Skeletal muscle cell (primary cell): Measurements from ENCODE around the gene TEX22.

Experiments
- DNase-seq: peaks from one replicate; pipeline ENCODE4 v3.0.0-alpha.2; 2010; ENCODE audit warnings: low read depth
- H3K4me3 ChIP-seq: 2 replicates; pipeline ENCODE4 v1.5.1; 2011; ENCODE audit warnings: low read depth, mild to moderate bottlenecking, control low read depth, low read length, moderate library complexity

The TEX22 gene

GRCh38 chr14:105448706-105449111 is 50.4 kb downstream of the TEX22 start:
- DNase-seq, result no peak
- H3K4me3 ChIP-seq, result no peak overlapping the region

- no peak for DNase-seq
- no peak overlapping the region for H3K4me3 ChIP-seq
Measured at GRCh38 chr14:105449276-105450122, 51.2 kb downstream of the TEX22 start.

GRCh38 chr14:105450123-105450505 is 51.8 kb downstream of the TEX22 start:
- DNase-seq, result no peak
- no peak overlapping the region for H3K4me3 ChIP-seq

- no peak for DNase-seq
- H3K4me3 ChIP-seq, result no peak overlapping the region
Measured at GRCh38 chr14:105450864-105451720, 52.8 kb downstream of the TEX22 start.

GRCh38 chr14:105452963-105453362 is 54.6 kb downstream of the TEX22 start:
- no peak overlapping the region for H3K4me3 ChIP-seq
- no peak for DNase-seq

GRCh38 chr14:105453847-105454246 is 55.5 kb downstream of the TEX22 start:
- H3K4me3 ChIP-seq, result no peak overlapping the region
- DNase-seq, result no peak

- H3K4me3 ChIP-seq, result no peak overlapping the region
- DNase-seq, result no peak
Measured at GRCh38 chr14:105455086-105455640, 56.8 kb downstream of the TEX22 start.

GRCh38 chr14:105455766-105456660 is 57.7 kb downstream of the TEX22 start:
- DNase-seq, result no peak
- no peak overlapping the region for H3K4me3 ChIP-seq

- DNase-seq, result no peak
- no peak overlapping the region for H3K4me3 ChIP-seq
Measured at GRCh38 chr14:105456736-105457617, 58.6 kb downstream of the TEX22 start.

GRCh38 chr14:105458010-105458409 is 59.7 kb downstream of the TEX22 start:
- no peak overlapping the region for H3K4me3 ChIP-seq
- no peak for DNase-seq

GRCh38 chr14:105458571-105458970 is 60.2 kb downstream of the TEX22 start:
- no peak overlapping the region for H3K4me3 ChIP-seq
- DNase-seq, result no peak

GRCh38 chr14:105460116-105460515 is 61.8 kb downstream of the TEX22 start:
- H3K4me3 ChIP-seq, result no peak overlapping the region
- DNase-seq, result no peak

GRCh38 chr14:105460616-105461015 is 62.3 kb downstream of the TEX22 start:
- DNase-seq, result no peak
- no peak overlapping the region for H3K4me3 ChIP-seq

GRCh38 chr14:105461903-105462302 is 63.6 kb downstream of the TEX22 start:
- H3K4me3 ChIP-seq, result no peak overlapping the region
- DNase-seq, result no peak
